ENCODE measurements around the gene DCT. TPM values are rescaled to one million over a fixed set of nuclear protein-coding genes. Genes with fewer than 3 reads are reported as not detected.

DCT gene
- total RNA-seq, 1 experiment from 2014 or later = 0.12 TPM

DNA sequence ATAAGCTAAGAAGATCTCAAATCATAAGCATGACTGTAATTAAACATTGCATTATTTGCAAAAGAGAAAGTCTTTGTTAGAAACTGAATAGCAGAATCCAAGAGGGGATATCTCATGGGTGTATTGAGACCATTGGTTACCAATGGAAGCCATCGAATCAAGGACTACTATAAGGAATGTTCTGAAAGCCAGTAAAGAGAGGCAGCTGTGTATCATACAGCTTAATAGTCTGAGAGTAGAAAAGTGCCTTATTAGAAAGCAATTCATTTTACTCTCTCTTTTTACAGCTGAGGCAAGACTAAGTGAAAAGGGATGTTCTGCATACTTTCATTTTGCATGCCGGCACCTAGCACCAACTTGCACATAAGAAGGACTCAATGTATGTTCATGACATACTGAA lies 7.6 kb upstream of the DCT start:
- no TSS peak for BruUV-seq (replicated peaks)
- RAD21 ChIA-PET (ENCODE audit: low non-redundant PET in 1 of 2, low total read pairs in 2 of 2, uncharacterized antibody in 2 of 2, unreplicated experiment in 2 of 2) = no interaction called here
- Histone ChIP-seq H3K9ac (ENCODE audit: low read length) (no peak overlapping the region), H3K36me3 (ENCODE audit: control insufficient read depth in 1 of 2, insufficient read depth in 2 of 2, low read length in 2 of 2) (no peaks in the 10 kb centered on the region), H3K79me2 (ENCODE audit: insufficient read depth, low read length) (no peaks in the 10 kb centered on the region), H4K20me1 (ENCODE audit: insufficient read depth) (no peaks in the 10 kb centered on the region), H2AFZ (ENCODE audit: low read depth, low read length, poor library complexity, severe bottlenecking) (no peak overlapping the region), H3K4me2 (ENCODE audit: low read length) (no peak overlapping the region), H3K9me2 (ENCODE audit: insufficient read depth) (no peaks in the 10 kb centered on the region), H3K27me3 (ENCODE audit: insufficient read depth, low read length) (peaks cover 21% of the 10 kb centered on the region), H3K4me1 (ENCODE audit: control insufficient read depth in 1 of 2, insufficient read depth in 2 of 2, low read length in 2 of 2) (no peaks in the 10 kb centered on the region), H3K27ac (ENCODE audit: low read depth, low read length) (no peak overlapping the region), H3K9me3 (ENCODE audit: control insufficient read depth in 1 of 2, insufficient read depth in 1 of 2, low read depth in 1 of 2, low read length in 2 of 2) (no peaks in the 10 kb centered on the region), H3K4me3 (replicated peaks in 1 of 2; ENCODE audit: low read depth in 1 of 2, low read length in 2 of 2) (no peak overlapping the region)
- no peak for ATAC-seq
- CTCF ChIA-PET = no interaction called here
- TF ChIP-seq EZH2phosphoT487 (IDR thresholded peaks at IDR 0.05; ENCODE audit: borderline replicate concordance) (no peak), JUND (IDR thresholded peaks at IDR 0.05) (no peak), SIN3A (IDR thresholded peaks at IDR 0.05; ENCODE audit: low read depth) (no peak), SP1 (IDR thresholded peaks at IDR 0.05; ENCODE audit: low read depth) (no peak)
- TF ChIP-seq, protein P1, sequence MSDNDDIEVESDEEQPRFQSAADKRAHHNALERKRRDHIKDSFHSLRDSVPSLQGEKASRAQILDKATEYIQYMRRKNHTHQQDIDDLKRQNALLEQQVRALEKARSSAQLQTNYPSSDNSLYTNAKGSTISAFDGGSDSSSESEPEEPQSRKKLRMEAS (IDR thresholded peaks at IDR 0.05) = no peak
- POLR2A ChIA-PET = no interaction called here
- DNase-seq (ENCODE audit: low read depth, low spot score) = no peak
- intact Hi-C loops (cut with micrococcal nuclease) = no loop called here

DNA sequence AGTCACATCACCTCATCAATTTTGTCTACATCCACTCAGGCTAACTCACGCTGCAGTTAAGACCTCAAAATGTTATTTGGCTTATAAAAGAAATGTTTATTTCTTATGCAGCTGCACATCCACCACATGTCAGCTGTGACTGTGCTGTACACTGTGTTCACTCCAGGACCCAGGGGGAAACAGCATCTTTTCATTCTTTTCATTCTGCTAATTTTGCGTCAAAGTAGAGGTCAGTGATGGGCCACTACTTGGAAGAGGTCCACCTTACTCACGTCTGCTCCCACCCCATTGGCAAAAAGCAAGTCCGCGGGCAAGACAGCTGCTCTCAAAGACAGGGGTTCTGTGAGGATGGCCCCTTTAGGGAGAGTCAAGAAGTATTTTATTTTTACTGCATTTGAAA lies 4.5 kb upstream of the DCT start:
- Histone ChIP-seq H3K9me3 (ENCODE audit: control insufficient read depth in 1 of 2, insufficient read depth in 1 of 2, low read depth in 1 of 2, low read length in 2 of 2) (no peaks in the 10 kb centered on the region), H3K27ac (ENCODE audit: low read depth, low read length) (no peak overlapping the region), H2AFZ (ENCODE audit: low read depth, low read length, poor library complexity, severe bottlenecking) (no peak overlapping the region), H3K27me3 (ENCODE audit: insufficient read depth, low read length) (peaks cover 26% of the 10 kb centered on the region), H3K4me1 (ENCODE audit: control insufficient read depth in 1 of 2, insufficient read depth in 2 of 2, low read length in 2 of 2) (no peaks in the 10 kb centered on the region), H3K36me3 (ENCODE audit: control insufficient read depth in 1 of 2, insufficient read depth in 2 of 2, low read length in 2 of 2) (no peaks in the 10 kb centered on the region), H3K79me2 (ENCODE audit: insufficient read depth, low read length) (no peaks in the 10 kb centered on the region), H3K4me2 (ENCODE audit: low read length) (no peak overlapping the region), H3K9ac (ENCODE audit: low read length) (no peak overlapping the region), H4K20me1 (ENCODE audit: insufficient read depth) (no peaks in the 10 kb centered on the region), H3K4me3 (replicated peaks in 1 of 2; ENCODE audit: low read depth in 1 of 2, low read length in 2 of 2) (no peak overlapping the region), H3K9me2 (ENCODE audit: insufficient read depth) (no peaks in the 10 kb centered on the region)
- TF ChIP-seq EGR1 (IDR thresholded peaks at IDR 0.05; ENCODE audit: low read depth) (no peak), YY1 (IDR thresholded peaks at IDR 0.05; ENCODE audit: extremely low read depth, insufficient replicate concordance, low read depth, low read length) (no peak), EZH2 (IDR thresholded peaks at IDR 0.05) (no peak), RAD21 (IDR thresholded peaks at IDR 0.05; ENCODE audit: low read depth) (no peak), CEBPB (IDR thresholded peaks at IDR 0.05; ENCODE audit: low read depth) (no peak), ELF1 (IDR thresholded peaks at IDR 0.05; ENCODE audit: borderline replicate concordance, low read depth) (no peak), FOSL1 (IDR thresholded peaks at IDR 0.05; ENCODE audit: low read depth) (no peak)
- TF ChIP-seq, protein P1 (IDR thresholded peaks at IDR 0.05) = no peak
- TF ChIP-seq, protein P2, sequence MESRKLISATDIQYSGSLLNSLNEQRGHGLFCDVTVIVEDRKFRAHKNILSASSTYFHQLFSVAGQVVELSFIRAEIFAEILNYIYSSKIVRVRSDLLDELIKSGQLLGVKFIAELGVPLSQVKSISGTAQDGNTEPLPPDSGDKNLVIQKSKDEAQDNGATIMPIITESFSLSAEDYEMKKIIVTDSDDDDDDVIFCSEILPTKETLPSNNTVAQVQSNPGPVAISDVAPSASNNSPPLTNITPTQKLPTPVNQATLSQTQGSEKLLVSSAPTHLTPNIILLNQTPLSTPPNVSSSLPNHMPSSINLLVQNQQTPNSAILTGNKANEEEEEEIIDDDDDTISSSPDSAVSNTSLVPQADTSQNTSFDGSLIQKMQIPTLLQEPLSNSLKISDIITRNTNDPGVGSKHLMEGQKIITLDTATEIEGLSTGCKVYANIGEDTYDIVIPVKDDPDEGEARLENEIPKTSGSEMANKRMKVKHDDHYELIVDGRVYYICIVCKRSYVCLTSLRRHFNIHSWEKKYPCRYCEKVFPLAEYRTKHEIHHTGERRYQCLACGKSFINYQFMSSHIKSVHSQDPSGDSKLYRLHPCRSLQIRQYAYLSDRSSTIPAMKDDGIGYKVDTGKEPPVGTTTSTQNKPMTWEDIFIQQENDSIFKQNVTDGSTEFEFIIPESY (IDR thresholded peaks at IDR 0.05; ENCODE audit: extremely low read depth, insufficient replicate concordance, low read length) = no peak
- intact Hi-C loops (cut with micrococcal nuclease) = no loop called here
- ChIA-PET POLR2A (no interaction called here), CTCF (no interaction called here), RAD21 (ENCODE audit: low non-redundant PET in 1 of 2, low total read pairs in 2 of 2, uncharacterized antibody in 2 of 2, unreplicated experiment in 2 of 2) (no interaction called here)
- ATAC-seq = no peak
- no TSS peak for BruUV-seq (replicated peaks)
- DNase-seq (ENCODE audit: low read depth, low spot score) = no peak

Data from HCT116 (cell line).